Anterior cingulate cortex (tissue), 58 donors: Measurements from ENCODE around the gene NRIP1.

Experiments
- DNase-seq, 58 donors: peaks; one replicate each; lab custom pipeline; 2025; lab: John Stamatoyannopoulos, UW

NRIP1 gene

DNA sequence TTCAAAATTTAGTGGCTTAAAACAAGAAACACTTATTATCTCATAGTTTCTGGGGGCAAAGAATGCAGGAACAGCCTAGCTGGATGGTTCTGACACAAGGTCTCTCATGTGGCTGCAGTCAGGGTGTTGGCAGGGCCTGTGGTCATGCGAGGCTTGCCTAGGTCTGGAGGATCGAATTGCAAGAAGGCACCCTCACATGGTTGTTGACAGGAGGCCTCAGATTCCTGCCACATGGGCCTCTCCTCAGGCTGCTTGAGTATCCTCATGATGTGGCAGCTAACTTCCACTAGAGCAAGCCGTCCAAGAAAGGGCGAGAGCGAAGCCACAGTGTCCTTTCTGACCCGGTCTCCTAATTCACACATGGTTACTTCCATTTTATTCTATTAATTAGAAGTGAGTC is 6.2 kb upstream of the NRIP1 start:
- DNase-seq = no peak

DNA sequence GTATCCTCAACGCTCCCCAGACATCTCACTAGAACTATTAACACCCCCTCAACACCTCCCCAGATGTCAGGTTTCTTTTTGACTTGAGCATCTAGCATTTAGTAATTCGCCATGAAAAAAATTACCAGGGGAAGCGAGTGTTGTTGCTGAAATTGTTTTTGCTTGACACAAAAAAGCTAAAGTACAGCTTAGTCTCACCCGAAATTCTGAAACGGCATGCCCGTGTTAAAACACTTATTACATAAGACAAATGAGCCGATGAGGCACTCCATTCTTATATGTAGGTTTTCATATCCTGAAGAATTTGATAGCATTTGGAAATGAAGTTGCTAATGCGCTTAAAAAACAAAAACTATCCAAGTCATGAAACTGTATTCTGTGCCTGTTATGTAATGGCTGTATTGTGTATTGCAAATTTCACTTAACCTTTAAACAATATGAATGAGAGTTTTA is 1.3 kb upstream of the NRIP1 start:
- DNase-seq = no peak

DNA sequence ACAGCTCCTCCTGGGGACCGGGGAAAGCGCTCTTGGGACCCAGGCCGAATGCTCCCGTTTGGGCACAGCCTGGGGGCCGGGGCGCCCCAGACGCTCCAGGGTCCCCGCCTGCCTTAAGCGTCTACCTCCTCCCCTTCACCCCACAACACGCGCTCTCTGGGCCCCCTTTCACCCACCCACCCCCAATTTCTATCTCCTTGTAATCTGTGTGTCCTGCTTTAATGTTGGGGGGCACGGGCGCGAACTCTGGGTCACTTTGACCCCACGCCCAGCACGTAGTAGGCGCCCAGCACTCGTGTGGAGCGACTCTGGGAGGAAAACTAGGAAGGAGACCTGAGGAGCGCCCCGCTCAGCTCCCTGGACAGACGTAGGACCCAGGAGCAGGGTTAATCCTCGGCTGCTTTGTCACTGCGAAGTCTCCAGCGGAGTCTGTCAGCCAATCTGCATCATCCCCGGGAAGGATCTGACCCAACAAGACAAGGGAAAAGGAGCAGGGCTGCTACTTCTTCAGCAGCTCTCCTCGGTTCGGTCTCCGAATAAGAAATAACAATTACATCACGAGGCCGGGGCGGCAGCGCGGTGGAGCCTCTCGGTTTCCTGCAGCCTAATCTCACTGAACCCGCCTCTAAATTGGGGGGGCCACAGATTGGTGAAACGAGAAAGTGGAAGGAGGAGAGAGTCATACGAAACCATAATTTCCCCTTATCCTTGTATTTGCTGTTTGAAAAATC is 757 bp upstream of the NRIP1 start:
- peak; percentile 20 to 92 (median 71) for DNase-seq

DNA sequence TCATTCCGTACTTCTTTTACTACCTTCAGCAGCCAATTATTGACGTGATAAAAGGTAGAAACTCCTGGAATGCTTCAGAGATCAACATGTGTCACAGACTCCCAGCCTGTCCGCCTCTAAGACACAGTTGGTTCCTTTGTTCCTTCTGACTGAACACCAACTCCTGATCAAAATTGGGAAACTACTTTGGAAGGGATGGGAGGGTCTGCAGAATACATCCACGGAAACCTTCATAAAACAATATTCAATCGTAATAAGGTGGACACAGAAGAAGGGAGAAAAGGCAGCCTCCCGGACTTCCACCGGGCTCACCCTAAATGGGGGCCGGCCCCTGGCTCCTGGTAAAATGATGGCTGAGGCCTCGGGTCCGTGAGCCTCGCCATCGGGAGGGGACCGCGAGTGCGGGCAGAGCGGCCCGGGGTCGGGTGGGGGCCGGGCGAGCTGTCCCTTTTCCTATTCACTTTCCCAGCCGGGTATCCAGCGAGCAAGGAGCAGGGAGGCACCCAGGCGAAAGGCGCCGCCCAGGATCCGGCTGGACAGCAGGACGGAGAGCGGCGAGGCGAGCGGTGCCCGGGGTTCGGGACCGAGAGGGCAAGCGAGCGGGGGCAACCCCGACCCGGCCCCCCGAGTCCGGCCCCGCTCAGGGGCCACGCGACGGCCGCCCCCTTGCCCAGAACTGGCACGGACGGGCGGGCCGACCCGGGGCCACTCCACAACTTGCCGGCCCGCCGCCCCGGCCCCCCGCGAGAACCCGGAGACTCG is 805 bp downstream of the NRIP1 start:
- DNase-seq = peak in 39 of 58 donors; percentile 7 to 69 (median 42)

DNA sequence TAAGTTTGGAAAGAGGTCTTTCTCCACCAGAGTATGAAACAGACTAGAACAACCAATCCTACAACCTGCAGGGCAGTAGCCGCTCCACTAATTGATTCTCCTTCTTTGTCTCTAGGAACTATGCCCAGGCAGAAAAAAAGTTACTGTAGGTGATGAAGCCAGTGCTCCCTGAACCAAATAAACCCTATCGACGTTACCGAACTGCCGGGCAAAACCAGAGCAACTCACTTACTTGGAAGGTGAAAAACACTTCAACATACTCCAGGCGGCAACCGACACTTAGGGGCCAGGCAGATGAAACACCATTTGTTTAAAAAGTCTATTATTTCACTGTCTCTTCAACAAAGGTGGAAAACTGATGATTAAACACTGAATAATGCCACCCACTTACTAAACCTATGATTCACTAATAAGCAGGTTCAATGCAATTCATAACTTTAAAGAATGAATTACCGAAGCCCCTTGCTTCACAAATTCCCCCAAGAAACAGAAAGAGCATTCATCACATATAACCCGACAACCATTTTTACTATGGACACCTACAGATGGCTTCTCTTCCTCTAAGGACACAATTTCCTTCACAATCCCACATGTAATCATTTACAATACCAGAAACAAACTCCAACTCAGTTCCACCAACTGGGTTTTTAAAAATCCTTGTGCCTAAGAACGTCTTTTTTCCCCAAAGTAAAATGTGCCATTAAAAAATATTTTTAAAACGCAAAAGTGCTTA is 1.6 kb downstream of the NRIP1 start:
- peak in 3 of 58 donors; percentile 1 to 8 (median 5) for DNase-seq

DNA sequence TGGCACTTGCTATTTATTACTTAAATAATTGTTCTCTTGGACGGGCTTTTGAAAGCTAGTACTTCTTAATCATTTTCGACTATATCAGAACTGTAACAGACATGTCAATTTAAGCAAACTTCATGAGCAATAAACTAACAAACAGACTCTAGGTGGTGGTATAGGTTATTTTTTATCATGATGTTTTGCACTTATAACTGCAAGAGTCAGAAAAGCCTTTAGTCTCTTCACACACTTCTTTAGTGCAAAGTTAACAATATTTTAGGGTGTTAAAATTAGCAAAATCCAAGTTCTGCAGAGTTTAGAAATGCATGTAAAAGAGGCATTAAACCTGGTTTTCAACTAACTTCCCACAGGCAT is 2.2 kb downstream of the NRIP1 start:
- no peak for DNase-seq

DNA sequence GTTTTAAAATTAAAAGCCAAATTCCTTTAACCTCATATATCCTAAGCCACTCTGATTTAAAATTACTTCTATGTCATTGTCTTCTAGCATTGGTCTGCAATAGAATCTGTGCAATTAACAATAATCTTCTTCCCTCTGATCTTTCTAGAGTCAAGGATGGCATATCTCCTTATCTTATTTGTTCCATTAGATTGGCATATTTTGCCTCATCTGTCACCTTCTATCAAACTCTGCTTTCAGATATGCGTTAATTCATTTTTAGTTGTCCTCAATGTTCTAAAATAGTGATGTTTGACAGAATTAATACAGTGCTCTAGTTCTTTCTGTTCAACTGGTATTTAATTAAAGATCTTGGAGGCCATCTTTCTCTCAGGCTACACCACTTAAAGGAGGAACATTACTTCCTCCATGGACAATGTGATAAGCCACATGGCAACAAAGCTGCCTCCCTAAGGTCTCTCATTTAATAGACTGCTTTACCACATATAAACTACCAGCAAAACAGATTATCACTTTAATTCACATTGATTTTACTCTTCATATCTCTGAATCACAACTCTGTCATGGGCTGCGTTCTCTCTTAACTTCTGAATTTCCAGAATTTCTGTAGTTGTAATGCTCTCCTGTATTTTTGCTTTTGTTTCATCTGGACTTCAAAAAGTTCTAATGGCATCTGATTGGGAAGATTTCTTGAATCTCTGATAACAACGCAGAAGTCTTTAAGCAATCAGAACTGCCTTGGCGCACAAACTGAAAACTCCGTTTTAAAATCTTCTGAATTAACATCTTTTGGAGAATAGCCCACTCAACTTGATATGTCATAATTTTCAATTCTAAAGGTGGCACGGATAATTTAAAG is 2.8 kb downstream of the NRIP1 start:
- no peak for DNase-seq

DNA sequence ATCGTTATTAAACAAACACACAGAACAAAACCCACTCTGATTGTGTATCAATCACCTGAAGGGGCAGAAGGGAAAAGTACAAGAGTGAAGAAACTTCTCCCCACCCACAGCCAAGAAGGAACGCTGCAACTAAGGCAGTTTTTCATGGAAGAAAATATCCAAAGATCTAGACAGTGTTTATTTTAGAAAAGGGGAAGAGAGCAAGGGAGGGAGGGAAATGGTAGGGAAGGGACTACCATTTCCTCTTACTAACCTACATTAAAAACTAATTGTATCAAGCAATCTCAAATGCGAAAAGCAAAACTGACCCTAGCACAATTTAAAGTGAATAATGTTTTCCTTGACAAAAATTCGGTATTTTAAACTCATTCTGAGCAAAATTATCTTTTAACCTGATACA is 3.5 kb downstream of the NRIP1 start:
- DNase-seq = no peak

DNA sequence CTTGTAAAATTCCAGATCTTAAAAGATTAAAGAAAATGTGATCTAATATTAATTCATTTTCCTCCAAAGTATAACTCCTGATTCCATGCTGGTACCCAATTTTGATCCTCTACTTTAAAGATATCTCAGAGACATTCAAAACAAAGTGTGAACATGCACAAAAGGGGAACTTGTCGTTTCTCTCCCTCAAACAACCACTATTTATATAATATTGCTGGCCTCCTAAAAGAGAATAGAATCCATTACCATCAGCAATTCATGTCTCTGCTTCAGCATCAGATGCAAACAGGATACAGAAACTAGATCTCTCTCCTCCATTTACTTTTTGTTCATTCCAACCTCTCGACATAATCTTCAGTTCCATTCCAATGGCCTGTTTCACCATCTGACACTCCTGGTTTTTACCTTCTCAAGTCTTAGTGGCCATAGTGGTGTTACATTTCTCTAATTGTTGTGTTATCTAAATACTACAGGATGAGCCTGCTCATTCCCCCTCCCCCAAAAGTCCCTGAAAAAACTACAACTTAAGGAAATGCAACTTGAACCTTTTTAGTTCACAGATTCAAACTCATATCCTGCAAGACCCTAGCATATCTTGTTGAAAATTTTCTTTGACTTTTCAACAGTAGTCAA is 4.1 kb downstream of the NRIP1 start:
- DNase-seq = no peak

DNA sequence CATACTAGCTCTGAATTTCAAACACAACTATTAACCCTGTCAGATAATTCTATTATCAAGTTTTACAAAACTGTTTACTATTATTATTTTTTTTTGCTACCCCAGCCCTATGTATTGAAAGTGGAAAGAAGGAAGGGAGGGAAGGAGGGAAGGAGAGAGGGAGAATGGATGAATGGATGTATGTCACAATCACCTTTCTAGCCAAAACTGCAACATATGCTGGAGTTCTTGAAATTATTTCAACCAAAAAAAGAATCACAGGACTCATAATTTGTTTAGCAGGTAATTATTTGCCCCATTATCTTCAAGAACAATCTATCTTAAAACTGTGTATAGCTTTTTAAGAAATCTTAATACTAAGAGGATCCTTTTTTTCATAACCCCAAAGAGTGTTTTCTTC is 5.4 kb downstream of the NRIP1 start:
- DNase-seq = no peak

DNA sequence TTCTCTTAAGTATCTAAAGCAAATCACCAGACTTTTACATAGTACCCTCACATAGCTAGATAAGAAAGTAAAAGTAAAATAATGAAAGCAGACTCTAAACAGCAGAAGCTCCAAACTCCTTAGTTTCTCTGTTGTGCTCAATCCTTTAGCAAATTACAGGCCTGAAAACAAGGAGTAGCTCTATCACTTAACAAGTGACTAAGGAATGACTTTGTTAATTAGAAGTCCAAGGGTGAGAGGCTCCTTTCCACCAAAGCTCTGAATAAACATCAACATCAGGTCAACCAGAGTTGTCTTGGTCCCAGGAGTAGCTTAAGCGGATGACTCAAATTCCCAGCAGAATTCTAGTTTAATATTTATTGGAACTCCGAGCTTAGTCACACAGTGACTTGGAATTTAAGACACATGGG is 5.9 kb downstream of the NRIP1 start:
- DNase-seq = no peak

DNA sequence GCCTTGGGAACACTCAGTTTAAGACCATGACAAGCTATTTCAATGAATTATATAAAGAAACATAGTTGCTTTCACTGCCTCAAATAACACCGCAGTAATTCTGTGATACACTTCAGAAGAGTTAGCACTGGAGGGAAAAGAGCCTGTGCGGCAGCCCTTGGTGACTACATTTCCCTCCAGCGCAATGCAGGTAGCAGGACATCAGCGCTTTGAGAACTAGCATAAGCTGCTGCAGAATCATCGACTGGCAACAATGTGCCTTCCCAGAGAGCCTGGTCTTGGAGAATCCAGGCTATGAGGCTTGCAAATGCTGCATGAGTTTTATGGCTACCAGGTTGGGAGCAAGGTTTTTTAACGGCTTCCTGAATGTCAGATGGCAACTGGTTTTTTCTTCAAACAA is 7.5 kb downstream of the NRIP1 start:
- DNase-seq = peak in 1 of 58 donors; percentile 5

DNA sequence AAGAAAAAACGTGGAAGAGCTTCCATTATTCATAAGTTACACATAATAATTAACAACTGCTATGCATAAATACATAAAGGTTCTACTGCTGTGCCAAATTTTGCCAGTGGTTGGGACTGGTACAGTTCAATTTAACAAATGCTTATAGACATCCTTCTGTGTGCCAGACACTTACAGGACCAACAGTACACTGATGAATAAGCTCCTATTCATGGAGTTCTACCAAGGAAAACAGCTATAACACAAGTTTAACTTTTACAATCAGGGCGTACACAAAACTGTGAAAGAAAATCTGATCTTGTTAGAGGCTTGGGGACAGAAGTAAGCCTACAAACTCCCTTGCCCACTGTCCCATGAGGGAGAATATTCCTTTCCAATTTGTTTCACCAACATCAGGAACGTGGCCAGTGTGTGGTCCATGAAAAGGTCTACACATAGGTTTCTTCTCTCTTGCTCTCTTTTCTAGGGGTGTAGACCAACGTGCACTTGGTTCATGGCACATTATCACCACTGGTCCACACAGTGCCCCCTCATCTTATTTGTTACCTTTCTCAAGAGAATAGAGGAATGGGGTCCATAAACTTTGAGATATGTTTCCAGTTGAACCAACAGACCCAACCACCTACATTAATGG is 10.1 kb downstream of the NRIP1 start:
- DNase-seq = no peak

DNA sequence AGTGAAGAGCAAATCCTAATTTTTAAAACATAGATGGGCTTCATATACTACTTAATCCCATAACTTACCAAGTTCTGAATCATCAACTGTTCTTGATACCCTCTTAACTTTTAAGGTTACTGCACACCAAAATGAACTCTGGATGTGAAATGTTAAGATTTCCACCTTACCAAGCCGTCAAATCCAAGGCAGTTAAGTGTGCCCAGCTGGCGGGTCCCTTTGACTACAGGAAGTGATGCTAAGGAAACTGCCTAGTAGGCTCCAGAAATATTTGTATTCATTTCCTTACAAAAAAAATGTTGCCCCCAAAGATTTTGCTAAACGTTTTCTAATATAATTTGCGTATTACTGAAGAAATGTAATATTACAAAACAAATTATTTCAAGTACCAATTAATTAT is 10.7 kb downstream of the NRIP1 start:
- no peak for DNase-seq

DNA sequence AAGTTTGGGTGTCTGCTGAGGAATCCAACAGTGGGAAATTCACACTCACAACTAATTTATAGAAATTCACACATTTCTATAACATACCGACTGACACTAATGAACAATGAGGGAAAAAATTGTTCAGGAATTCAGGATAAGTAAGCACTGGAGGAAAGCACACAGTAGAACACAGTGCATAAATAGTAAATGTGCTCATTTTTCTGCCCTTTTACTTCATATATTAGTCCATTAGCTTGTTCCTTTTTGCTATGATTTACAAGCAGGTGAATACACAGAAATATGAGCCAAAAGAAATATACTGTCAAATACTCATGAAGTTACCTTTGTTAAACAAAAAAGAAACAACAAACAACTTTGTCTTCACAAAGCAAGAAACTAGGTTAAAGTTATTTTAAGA is 11.3 kb downstream of the NRIP1 start:
- no peak for DNase-seq

DNA sequence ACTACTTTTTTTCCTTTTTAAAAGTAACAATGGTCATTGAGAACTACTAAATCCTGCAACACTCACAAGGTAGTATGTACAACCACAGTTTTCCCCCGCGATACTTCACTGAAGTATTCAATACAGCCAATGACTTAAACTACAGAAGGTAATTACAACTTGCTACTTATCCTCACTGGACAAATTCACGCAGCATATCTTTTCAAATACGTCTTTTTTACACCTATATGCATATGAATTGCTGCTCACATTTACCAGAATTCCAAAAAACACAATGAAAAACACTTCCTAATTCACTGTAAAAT is 12.4 kb downstream of the NRIP1 start:
- DNase-seq = no peak

DNA sequence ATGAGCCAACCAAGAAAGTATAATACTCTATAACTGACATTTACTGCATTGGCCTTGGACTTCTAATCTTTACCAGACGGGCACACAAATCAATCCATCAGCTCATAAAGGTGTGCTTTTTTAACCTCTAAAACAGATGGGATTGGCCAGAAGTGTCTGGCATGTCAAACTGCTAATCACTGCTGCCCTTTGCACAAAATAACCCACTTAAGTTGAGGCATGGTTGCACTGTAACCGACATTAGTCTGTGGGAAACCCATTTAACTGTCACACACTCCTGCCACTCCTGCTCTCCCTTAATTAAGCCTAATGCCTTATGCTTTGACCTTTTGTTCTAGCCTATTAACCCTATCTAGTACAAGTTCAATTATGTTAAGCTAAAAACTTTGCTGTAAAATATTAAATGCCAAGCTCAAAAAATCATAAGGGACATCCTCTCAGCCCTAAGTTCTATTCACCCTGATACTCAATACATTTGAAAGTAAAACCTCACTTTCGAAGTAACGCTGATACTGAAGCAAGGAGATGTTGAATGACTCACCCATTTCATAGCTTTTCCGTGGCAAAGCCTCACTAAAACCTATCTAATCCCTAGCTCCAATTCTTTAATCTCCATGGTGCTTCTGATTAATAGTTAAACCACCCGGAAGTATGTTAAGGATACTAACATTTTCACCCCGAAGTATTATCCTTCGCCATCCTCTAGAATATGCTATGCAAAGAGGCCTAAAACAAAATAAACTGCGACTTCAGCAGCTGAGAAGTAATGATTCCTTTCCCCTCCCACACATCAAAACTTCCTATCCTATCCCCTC is 12.9 kb downstream of the NRIP1 start:
- DNase-seq = no peak

DNA sequence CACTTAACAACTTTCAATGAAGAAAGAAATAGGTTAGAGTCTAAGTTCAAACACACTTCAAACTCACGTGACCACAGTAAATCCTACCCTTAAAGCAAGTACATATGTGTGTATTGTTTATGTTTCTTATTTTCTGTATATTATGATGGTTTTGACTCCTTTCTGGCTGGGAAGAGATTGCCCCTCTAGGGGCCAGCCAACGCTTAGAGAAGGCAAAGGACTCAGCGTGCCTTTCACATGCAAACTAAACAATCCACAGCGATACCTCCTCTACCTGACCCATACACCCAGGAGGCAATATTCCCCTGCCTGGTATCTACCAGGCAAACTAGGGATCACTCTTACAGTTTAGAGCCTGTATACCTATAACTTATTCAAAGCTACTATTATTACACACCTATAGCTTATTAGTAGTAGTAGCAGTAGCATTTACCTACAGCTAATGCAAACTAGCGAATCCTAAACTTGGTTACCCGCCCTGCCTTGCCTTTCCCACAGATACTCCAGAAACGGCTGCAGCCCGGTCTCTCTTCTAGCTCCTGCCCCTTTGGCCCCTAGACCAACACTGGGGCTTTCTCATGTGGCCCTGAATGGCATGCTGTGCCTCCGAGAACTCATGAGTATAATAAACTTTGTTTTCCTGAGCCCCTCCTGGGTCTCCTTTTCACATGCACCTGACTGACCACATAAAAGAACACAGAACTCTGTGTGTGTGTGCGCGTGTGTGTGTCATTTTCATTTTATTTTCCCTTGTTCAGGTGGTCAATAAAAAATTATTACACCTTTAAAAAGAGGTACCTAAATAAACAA is 14.0 kb downstream of the NRIP1 start:
- no peak for DNase-seq
